Measurements from ENCODE around the gene LSP1.

- TF ChIP-seq, protein P1, sequence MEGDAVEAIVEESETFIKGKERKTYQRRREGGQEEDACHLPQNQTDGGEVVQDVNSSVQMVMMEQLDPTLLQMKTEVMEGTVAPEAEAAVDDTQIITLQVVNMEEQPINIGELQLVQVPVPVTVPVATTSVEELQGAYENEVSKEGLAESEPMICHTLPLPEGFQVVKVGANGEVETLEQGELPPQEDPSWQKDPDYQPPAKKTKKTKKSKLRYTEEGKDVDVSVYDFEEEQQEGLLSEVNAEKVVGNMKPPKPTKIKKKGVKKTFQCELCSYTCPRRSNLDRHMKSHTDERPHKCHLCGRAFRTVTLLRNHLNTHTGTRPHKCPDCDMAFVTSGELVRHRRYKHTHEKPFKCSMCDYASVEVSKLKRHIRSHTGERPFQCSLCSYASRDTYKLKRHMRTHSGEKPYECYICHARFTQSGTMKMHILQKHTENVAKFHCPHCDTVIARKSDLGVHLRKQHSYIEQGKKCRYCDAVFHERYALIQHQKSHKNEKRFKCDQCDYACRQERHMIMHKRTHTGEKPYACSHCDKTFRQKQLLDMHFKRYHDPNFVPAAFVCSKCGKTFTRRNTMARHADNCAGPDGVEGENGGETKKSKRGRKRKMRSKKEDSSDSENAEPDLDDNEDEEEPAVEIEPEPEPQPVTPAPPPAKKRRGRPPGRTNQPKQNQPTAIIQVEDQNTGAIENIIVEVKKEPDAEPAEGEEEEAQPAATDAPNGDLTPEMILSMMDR (IDR thresholded peaks at IDR 0.05): no peak
- TF ChIP-seq EP300 (IDR thresholded peaks at IDR 0.05): no peak
- TF ChIP-seq POLR2A (IDR thresholded peaks at IDR 0.05; ENCODE audit: low read depth): no peak
- TF ChIP-seq POLR2AphosphoS5 (IDR thresholded peaks at IDR 0.05): no peak
Observed at GRCh38 chr11:1913271-1914060, 60.6 kb downstream of the LSP1 start.
